H4 (cell line): ENCODE data around the gene HUS1B. TPM values are rescaled to one million over a fixed set of nuclear protein-coding genes. Genes with fewer than 3 reads are reported as not detected.
"Not testable (repeated sequence)": the region's sequence is repeated elsewhere in the genome, so short reads cannot be mapped to it uniquely, and the experiment has no call there.

Experiments
- DNase-seq: peaks from one replicate; pipeline ENCODE4 v3.0.0-alpha.2; 2015; ENCODE audit warnings: low spot score
- total RNA-seq: library from RNA; depleted of rRNA; stranded (reverse); fragments of >200 nt; shearing (Covaris generic); gene quantifications from 2 replicates; pipeline ENCODE4 v1.2.3, GENCODE V29; 2014

Gene HUS1B
- total RNA-seq, 1 experiment from 2014 or later: 2.1 TPM

DNA sequence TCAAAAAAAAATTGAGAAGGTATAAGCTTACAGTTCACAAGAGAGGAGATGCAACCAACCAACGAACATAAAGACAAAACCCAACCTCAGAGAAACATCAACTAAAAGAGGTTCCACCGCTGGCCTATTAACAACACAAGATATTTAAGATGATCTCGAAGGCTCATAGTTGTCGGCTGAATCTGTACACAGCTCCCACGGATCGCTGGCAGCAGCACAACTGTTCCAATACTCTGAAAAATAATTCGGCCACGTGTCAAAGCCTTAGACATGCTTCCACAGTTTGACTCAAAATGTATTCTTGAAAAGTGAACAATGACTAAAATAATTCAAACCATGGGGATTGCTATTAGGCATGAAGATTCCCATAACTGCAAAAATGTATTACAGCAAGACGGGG lies 22.4 kb upstream of the HUS1B start:
- DNase-seq: no peak

DNA sequence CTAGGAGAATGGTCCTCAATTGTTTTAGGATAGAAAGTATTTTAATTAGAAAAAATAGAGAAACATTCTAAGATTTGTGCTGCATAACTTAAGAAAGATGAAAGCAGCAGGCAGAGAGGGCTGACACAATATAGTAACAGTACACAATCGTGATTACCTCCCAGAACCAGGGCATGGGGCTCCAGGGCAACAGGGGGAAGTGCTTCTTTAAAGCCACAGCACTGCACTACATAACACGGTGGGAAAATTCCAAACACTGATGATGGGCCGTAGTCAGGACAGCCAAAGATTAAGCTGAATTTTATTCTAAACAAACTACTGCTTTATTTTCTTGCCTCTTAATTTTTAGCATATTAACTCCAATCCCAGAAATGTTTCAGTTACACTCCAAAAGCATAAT lies 21.6 kb upstream of the HUS1B start:
- peak; percentile 2 for DNase-seq

DNA sequence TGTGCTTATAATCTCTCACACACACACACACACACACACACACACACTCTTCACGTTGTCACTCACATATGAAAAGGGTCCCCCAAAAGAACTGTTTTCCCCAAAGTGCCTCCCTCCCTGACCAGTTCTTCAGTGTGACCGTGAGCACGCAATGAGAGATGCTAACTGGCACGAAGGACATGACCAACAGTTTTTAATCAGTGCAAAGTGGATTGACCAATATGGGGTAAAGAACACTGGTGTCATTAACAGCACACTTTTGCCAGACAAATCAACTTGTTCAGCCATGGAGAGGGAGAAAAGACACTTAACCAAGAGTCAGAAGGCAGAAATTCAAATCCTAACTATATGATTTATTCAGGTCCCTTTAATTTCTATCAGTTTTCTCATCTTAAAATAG lies 21.0 kb upstream of the HUS1B start:
- peak; percentile 1 for DNase-seq

DNA sequence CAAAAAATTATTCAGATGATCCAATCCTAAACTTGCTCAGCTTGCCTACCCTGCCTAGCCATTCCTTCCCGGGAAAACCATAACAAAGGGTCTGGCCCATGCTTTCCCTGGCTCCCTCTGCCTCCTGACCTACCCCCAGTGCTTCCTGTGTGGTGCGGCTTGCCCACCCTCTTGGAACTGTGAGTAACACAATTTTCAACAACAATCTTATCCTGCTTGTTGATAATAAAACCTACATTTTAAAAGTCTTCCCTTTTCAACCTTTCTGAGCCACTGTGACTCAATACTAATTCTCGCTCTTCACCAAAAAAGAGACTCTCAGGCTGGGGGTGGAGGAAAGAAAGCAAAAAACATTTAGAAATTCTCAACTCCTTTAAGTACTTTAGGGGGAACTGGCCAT lies 18.1 kb upstream of the HUS1B start:
- peak; percentile 18 for DNase-seq

DNA sequence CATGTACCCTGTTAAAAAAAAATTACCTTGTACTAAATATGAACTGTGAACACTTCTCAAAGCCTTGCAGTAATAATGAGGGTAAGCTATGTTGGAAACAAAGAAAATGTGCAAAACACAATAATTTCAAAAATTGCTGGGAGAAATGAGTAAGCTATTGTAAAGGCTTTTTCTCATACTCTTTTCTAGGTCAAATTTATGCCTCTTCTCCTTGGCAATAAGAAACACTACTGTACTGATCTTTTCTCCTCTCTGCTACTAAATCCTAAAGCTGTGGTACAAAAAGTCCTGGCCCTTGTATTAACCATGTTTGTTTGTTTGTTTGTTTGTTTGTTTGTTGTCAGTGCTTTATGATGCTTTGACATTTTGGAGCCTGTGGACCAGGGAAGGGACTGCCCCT lies 17.5 kb upstream of the HUS1B start:
- DNase-seq: no peak

DNA sequence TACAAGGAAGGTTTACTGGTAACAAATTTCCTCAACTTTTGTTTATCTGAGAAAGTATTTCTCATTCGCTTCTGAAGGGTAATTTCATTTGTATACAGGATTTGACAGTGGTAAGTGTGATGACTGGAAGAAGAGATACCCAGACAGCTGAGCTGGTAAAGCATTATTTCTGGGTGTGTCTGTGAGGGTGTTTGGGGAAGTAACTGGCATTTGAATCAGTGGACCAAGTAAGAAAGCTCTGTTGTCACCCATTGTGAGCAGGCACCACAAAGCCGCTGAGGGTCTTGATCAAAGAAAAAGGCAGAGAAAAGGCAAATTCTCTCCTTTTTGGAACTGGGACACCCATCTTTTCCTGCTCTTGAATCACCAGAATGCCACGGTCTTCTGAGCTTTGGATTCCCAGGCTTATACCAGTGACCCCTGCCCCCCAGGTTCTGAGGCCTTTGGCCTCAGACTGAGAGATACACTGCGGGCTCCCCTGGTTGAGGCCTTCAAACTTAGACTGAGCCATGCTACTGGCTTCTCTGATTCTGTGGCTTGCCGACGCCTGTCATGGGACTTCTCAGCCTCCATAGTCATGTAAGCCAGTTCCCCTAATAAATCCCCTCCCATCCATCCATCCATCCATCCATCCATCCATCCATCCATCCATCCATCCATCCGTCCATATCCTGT lies 10.5 kb upstream of the HUS1B start:
- no peak for DNase-seq

DNA sequence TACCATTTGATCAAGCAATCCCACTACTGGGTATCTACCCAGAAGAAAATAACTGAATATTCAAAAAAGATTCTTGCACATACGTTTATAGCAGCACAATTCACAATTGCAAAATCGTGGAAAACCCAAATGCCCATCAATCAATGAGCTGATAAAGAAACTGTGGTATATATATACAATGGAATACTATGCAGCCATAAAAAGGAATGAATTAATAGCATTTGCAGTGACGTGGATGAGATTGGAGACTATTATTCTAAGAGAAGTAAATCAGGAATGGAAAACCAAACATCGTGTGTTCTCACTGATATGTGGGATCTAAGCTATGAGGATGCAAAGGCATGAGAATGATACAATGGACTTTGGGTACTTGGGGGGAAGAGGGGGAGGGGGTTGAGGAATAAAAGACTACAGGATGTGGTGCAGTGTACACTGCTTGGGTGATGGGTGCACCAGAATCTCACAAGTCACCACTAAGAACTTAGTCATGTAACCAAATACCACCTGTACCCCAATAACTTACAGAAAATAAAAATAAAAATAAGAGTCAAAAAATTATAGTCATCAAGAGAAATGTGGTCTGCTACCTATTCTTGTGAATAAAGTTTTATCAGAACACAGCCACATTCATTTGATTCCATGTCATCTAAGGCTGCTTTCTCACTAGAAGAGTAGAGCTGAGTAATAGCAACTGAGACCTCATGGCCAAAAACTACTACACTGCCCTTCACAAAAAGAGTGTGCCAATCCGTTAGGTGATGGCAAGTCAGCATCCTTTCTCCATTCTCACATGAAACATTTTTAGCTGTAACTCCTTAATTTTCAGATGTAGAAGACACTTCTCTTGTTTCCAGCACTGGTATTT lies 8.7 kb upstream of the HUS1B start:
- DNase-seq: no peak

DNA sequence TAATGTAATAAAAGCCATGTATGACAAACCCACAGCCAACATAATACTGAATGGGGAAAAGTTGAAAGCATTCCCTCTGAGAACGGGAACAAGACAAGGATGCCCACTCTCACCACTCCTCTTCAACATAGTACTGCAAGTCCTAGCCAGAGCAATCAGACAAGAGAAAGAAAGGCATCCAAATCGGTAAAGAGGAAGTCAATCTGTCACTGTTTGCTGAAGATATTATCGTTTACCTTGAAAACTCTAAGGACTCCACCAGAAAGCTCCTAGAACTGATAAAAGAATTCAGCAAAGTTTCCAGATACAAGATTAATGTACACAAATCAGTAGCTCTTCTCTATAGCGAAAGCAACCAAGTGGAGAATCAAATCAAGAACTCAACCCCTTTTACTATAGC lies 6.9 kb upstream of the HUS1B start:
- DNase-seq: not testable (repeated sequence)

DNA sequence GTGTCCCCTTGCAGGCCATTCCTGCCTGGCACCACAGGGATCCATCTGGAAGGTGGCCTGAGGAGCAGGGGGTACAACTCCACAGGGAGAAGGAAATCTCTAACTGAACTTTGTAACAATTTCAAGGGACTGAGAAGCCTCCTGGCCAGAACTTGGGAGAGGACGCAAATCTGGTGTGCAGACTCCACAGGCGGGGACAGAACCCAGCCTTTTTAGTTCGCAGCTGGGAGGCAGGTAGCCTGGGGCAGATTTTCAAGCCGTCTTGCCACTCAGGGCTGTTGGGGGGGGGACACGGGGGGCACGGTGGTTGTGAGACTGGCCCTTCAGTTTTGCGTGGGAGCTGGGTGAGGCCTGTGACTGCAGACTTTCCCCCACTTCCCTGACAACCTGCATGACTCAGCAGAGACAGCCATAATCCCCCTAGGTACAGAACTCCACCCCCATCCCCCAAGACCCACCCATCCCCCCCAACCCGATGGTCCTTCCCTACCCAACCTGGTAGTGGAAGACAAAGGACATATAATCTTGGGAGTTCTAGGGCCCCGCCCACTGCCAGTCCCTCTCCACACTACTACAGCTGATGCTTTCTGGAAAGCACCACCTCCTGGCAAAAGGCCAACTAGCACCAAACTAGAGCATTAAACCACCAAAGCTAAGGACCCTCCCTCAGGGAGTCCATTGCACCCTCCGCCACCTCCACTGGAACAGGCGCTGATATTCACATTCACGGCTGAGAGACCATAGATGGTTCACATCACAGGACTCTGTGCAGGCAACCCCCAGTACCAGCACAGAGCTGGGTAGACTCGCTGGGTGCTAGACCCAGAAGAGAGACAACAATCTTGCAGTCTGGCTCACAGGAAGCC lies 3.0 kb upstream of the HUS1B start:
- DNase-seq: peak; percentile 31

DNA sequence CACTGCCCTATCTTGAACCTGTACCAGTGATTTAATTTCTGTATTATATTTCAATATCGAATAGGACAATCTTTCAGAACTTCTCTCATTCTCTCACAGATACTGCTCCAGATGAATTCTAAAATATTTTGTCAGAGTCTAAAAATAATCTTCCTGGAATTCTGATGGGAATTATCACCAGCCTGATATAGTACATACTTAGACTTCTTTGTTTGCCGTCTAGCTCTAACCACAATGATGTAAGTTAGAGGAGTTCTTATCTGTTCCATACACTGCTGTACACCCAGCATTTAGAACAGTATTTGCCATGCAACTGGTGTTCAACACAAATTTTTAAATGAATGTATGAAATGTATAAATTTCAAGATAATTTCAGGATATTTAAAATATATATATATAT lies 1.3 kb upstream of the HUS1B start:
- peak; percentile 30 for DNase-seq

DNA sequence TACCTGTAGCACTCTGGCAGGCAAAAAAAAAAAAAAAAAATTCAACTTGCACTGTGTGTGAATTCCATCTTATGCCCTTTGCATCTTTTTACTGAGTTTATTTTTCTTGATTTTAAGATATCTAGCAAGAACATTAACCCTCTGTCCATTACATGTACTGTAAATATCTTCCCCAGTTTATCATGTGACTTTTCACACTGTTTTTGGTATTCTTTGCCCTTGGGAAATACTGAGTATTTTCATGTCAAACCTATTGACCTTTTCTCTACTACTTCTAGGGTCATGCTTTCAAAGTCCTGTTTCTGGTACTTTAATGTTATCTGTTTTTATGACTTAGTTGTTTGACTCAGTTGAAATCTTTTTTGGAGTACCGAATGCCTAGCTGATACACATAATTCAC lies 843 bp upstream of the HUS1B start:
- DNase-seq: no peak

DNA sequence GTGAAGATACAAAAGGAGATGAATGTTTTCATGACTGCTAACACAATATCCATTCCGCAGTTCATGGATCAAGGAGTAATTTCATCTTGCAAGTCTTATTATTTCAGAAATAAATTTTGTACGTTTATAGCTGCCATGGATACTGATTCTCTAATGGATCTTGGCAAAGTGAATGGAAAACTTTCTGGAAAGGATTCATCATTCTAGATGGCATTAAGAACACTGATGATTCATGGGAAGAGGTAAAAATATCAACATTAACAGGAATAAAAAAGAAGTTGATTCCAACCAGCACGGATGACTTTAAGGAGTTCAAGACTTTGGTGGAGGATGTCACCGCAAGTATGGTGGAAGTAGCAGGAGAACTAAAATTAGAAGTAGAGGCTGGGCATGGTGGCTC lies 2.8 kb downstream of the HUS1B start:
- no peak for DNase-seq

DNA sequence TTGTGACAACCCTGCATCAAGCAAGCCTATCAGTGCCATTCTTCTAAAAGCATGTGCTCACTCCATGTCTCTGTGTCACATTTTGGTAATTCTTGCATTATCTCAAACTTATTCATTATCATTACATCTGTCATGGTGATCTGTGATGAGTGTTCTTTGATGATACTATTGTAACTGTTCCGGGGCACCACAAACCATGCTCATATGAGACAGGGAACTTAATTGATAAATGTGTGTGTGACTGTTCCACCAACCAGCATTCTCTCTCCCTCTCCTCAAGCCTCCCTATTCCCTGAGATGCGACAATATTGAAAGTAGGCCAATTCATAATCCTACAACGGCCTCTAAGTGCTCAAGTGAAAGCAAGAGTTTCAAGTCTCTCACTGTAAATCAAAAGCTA lies 4.0 kb downstream of the HUS1B start:
- DNase-seq: no peak

DNA sequence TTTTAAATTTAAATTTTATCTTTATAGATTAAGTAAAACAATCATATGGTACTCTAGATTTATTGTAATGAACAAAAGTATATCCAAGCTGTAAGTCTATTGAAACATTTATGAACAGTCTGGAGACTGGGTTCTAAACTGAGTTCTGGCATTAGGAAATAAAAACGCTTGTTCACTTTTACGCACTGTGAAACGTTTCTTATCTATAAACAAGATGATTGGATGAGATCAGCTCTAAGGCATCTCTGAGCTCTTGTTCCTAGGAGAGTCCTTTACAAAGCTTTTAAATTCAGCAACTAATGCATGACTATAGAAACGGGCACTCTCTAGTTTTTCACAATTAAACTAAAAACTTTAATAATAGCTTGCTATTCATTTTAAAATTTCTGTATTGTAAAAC lies 6.8 kb downstream of the HUS1B start:
- DNase-seq: no peak

DNA sequence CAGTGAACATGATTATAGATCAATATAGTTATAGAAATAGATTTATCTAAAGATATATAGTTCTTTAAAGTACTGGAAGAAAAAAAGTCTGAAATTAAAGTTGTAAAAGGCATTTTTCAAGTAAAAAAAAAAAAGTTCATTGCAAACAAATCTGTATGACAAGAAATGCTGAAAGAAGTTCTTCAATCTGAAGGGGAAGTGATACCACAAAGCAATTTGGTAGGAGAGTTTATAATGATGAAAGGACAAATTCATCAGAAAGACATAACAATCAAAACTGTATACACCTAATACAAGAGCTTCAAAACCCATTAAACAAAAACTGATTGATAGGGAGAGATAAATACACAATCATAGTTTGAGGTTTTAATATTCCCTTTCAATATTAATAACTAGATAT lies 14.1 kb downstream of the HUS1B start:
- DNase-seq: no peak

DNA sequence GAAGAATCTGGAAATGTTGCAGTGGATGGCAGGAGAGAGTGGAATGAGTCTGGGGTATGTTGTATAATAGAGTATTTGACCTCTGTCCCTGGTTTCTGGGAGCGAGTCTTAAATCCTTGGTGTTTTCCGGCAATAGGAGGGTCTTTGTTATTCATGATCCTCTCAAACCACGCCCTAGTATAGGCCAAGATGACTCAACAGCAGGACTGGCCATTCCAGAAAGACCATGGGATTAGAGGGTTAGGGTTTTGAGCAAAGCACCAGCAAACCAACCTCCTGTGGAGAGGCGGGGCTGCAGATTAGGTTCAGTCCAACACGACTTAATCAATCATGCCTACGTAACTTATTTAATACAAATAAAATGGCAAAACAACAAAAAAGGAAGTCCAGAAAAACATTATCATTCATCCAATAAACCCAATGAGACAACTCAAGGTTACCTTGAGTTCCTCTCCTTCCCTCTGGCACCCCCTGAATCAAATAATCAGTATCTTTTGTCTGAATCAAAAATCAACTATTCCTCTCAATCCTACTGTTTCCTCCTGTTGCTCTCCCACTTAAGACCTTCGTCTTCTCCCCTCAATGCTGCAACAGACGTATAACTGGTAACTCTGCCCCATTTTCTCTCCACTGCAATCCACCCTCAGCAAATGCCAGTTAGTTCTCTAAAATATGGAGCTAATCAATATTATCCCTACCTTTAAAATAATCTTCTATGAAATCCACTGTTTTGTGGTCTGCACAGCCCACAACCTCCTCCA lies 15.5 kb downstream of the HUS1B start:
- no peak for DNase-seq

DNA sequence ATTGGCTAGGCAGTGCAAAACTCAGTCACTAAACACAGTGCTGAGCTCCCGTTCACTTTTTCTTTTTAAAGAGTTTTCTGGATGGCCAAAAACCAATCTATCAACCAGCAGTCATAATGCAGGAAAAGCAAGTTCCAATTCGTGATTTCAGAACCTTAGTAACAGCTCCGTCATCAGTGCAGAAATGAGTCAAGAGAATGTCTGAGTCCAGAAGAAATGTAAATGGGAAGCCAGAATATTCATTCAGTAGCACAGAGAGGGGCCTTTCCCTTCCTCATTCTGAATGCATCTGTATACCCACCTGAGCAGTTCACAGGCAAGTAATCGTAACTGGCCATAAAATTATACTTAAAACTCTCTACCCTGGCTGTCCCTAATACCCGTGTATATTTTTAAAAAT lies 20.4 kb downstream of the HUS1B start:
- DNase-seq: no peak

DNA sequence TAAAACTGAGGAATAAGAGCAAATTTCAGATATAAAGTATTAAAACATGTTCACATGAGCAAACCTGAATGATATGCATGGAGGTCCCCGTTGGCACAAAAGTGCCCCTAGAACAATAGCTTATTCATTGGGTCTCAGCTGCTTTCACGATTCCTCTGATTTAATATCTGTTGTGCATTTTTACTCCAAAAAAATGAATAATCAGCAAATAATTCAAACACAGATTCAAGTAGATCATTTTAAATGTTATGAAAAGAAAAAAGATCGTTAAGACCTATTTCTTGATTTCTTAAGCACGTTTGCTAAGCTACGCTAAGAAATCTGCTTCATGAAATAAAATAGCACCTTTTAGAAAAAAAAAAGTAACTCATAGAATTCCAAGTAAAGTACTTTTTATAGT lies 21.7 kb downstream of the HUS1B start:
- DNase-seq: no peak

DNA sequence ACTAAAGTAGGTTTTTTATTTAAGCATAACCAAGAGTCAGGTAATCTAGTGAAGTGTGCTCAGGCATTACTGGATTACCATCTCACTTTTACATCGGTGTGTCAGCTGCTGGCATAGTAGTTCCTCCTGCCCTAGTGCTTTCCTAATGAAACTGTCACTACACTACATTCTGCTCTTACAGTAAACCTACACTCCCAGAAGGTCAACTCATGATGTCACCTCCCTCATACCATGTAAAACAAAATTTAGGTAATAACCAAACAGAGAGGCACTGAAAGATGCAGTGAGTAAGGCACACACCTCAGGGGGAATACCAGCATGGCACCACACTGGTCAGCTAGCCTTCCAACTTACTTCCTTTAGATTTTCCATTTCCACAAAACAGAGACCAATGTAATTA lies 23.3 kb downstream of the HUS1B start:
- DNase-seq: no peak

DNA sequence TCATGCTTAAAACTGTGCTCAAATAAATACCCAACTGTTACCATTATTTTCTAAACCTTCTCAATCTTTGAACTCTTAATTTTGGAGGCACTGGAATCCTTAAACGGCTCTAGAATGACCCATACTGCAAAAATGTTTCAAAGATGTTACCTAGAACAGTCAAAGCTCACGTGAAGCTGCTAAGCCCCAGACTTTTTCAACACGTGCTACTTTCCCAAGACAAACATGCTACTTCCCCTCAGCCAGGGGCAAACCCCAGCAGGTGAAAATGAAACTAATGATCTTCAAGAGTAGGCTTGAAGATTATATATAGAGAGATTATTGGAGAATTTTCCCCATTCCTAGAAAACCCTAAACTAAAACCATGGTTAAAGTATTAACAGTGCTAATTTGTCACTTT lies 28.1 kb downstream of the HUS1B start:
- no peak for DNase-seq

DNA sequence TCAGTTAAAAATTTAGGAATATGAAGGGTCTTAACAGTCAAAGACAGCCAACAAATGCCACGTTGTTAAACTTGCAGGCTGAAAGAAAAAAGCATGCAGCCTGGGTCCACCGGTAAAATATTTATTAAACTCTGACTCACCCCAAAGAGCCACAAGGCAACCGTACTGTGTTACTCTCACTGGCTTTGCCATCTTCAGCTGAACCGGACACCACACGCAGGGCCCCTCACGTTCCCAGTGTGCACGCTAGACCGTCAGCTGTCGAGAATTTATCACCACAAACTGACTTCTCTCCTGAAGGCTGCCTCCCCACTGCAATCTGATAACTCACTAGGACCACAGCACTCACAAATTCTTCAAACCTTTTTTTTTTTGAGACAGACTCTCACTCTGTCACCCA lies 30.7 kb downstream of the HUS1B start:
- DNase-seq: no peak

DNA sequence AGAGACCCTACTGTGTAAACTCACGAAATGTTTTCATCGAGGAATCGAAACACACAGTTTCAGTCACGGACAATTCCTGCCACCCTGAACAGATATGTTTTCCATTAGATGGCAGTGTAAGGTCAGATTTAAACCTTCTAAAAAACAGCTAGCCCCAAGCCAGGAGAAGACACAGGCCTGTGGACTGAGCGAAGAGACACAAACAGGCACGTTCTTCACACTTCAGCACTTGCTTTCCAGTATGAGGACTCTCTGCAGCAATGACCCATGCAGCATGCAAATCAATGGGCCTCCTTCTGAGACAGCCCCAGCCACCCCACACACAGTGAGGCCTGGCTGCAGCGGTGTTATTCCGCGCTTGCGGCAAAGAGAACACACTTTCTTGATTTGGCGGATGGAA lies 31.9 kb downstream of the HUS1B start:
- DNase-seq: no peak
